ENCODE results near the gene PIP4K2B. TPM values are rescaled to one million over a fixed set of nuclear protein-coding genes. Genes with fewer than 3 reads are reported as not detected.

PIP4K2B gene
- total and polyA plus RNA-seq, 11 donors, result 23.3 to 55.0 (median 48.4) TPM

- no peaks in the 10 kb centered on the region for H3K27me3 ChIP-seq
- ATAC-seq (no peak), DNase-seq (no peak)
- intact Hi-C loops (cut with DNase I), result loop anchor here in 5 of 10 donors (1.0 to 2.0 kb wide), 3 partner anchors 26 to 27 kb away; partner anchors contain the start of gene RPL23 (in 5 of the 5)
- peak overlapping the region; percentile 87 to 100 (median 97) for H3K27ac ChIP-seq
- WGBS, 4 donors, result 93 to 95% (median 94%) methylated on average over 17 of the region's 17 CpGs
- H3K36me3 ChIP-seq, result peaks cover 0 to 16% (median 7%) of the 10 kb centered on the region in 9 donors
- peak overlapping the region; percentile 58 to 90 (median 79) for H3K4me3 ChIP-seq
- TF ChIP-seq, protein P1, sequence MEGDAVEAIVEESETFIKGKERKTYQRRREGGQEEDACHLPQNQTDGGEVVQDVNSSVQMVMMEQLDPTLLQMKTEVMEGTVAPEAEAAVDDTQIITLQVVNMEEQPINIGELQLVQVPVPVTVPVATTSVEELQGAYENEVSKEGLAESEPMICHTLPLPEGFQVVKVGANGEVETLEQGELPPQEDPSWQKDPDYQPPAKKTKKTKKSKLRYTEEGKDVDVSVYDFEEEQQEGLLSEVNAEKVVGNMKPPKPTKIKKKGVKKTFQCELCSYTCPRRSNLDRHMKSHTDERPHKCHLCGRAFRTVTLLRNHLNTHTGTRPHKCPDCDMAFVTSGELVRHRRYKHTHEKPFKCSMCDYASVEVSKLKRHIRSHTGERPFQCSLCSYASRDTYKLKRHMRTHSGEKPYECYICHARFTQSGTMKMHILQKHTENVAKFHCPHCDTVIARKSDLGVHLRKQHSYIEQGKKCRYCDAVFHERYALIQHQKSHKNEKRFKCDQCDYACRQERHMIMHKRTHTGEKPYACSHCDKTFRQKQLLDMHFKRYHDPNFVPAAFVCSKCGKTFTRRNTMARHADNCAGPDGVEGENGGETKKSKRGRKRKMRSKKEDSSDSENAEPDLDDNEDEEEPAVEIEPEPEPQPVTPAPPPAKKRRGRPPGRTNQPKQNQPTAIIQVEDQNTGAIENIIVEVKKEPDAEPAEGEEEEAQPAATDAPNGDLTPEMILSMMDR (IDR thresholded peaks at IDR 0.05), result no peak
- no peak for TF ChIP-seq POLR2A (IDR thresholded peaks at IDR 0.05)
- peaks cover 7 to 24% (median 14%) of the 10 kb centered on the region in 12 donors for H3K4me1 ChIP-seq
- H3K9me3 ChIP-seq, result no peaks in the 10 kb centered on the region
Observed at GRCh38 chr17:38825762-38826247, 26.4 kb upstream of the PIP4K2B start.

DNA sequence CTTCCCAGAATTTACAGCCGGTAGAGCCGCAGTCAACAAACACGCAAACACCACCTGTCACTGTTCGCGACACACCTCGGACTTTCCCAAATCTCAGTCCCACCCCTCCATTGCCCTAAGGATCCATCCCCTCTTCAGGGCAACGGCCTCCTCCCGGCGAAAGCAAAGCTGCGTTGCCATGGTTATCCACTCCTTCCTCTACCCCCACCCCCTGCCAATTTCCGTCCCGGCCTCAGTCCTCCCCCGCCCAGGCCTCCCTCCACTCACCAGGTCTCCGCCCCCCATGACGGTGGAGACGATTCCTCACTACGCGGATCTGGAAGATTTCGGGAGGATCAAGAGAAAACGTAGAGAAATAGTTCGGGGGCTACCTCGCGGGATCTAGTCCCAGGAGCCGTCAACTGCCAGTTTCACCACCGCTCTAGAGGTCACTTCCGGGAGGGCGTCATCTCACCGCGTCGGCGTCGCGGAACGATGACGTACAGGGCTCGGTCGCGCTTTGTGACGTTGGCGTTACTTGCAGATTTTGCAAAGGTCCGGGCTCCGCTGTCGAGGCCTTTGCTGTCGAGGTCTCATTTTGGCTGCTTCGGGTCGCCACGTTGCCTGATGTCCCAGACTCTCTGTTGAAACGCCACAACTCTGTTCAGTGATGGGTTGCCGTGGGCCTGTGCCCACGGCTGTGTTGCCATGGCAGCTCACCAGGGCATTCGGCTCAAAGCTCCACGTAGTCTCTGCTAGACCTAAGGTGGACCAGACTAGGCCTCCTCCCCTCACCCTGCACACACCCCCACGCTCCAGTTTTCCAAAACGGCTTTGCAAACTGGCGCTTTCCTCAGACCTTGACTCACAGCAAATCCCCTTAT is 25.8 kb upstream of the PIP4K2B start, which contains the start of gene CWC25:
Gene CWC25 (minus strand): TSS at position 423 of the 863 bp plus-strand sequence. CDS start 138 bp downstream, at position 285.
- no peaks in the 10 kb centered on the region for H3K9me3 ChIP-seq
- peaks cover 7 to 24% (median 14%) of the 10 kb centered on the region in 12 donors for H3K4me1 ChIP-seq
- TF ChIP-seq POLR2A (IDR thresholded peaks at IDR 0.05), result peak; percentile 5 to 84
- TF ChIP-seq, protein P1 (IDR thresholded peaks at IDR 0.05), result no peak
- WGBS, 4 donors, result 1 to 2% (median 1%) methylated on average over 42 to 55 of the region's 55 CpGs
- peak within 1 kb of the TSS; percentile 58 to 90 (median 79) for H3K4me3 ChIP-seq
- intact Hi-C loops (cut with DNase I), result loop anchor here in 5 of 10 donors (1.0 to 2.0 kb wide), 3 partner anchors 25 to 28 kb away; partner anchors contain the start of gene RPL23 (in 5 of the 5)
- ATAC-seq (peak; percentile 89 to 95 (median 94)), DNase-seq (peak; percentile 90 to 96 (median 92))
- H3K36me3 ChIP-seq, result peaks cover 0 to 22% (median 14%) of the 10 kb centered on the region in 9 donors
- H3K27ac ChIP-seq, result peak within 1 kb of the TSS; percentile 87 to 100 (median 97)
- no peaks in the 10 kb centered on the region for H3K27me3 ChIP-seq

GRCh38 chr17:38815576-38816193 is 16.3 kb upstream of the PIP4K2B start:
- H3K4me3 ChIP-seq, result no peak overlapping the region
- no peaks in the 10 kb centered on the region for H3K4me1 ChIP-seq
- ATAC-seq, result no peak
- H3K9me3 ChIP-seq, result no peaks in the 10 kb centered on the region
- peaks cover 2 to 100% (median 95%) of the 10 kb centered on the region in 9 donors for H3K36me3 ChIP-seq
- DNase-seq, result no peak
- H3K27me3 ChIP-seq, result no peaks in the 10 kb centered on the region
- H3K27ac ChIP-seq, result no peak overlapping the region
- intact Hi-C loops (cut with DNase I), result no loop called here
- no peak for TF ChIP-seq POLR2A (IDR thresholded peaks at IDR 0.05)
- TF ChIP-seq, protein P1 (IDR thresholded peaks at IDR 0.05), result no peak
- 79 to 88% (median 84%) methylated on average over 8 of the region's 8 CpGs for WGBS, 4 donors
